ENCODE results near the gene FAM222B.
A peak's percentile ranks its signal among the peaks of the same experiment; 100 is the strongest.

GRCh38 chr17:28720247-28720996, 122.2 kb downstream of the FAM222B start:
- TF ChIP-seq CTCF (IDR thresholded peaks at IDR 0.05): peak in 2 of 6 experiments; percentile 18 to 25
- peak in 1 of 2 donors; percentile 6 for TF ChIP-seq POLR2A (IDR thresholded peaks at IDR 0.05)
